Measurements from ENCODE around the gene ZNF507.

ZNF507 gene

DNA sequence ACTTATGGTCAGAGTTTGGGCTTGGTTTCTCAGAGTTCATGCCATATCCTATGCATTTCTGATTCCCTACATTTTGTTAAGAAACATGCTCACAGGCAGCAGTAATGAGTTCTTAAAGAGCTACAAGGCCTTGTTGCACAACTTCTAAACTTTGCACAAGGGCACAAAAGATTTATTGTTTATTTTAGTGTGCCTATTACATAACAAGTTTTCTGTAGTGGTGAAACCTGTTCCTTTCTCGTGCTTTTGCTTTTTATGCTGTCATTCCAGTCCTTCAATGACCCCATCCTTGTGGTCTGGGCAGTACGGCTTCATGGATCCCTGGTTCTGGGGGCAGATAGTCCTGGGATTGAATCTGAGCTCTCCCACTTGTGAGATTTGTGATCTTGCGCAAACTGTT, 17.8 kb downstream of the ZNF507 start:
- in situ Hi-C loops (cut with MboI; ENCODE audit: low pct_unique_long_range_greater_than_20kb, low sequenced_read_pairs, unreplicated experiment), result no loop called here
- TF ChIP-seq, protein P1, sequence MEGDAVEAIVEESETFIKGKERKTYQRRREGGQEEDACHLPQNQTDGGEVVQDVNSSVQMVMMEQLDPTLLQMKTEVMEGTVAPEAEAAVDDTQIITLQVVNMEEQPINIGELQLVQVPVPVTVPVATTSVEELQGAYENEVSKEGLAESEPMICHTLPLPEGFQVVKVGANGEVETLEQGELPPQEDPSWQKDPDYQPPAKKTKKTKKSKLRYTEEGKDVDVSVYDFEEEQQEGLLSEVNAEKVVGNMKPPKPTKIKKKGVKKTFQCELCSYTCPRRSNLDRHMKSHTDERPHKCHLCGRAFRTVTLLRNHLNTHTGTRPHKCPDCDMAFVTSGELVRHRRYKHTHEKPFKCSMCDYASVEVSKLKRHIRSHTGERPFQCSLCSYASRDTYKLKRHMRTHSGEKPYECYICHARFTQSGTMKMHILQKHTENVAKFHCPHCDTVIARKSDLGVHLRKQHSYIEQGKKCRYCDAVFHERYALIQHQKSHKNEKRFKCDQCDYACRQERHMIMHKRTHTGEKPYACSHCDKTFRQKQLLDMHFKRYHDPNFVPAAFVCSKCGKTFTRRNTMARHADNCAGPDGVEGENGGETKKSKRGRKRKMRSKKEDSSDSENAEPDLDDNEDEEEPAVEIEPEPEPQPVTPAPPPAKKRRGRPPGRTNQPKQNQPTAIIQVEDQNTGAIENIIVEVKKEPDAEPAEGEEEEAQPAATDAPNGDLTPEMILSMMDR (IDR thresholded peaks at IDR 0.05; ENCODE audit: extremely low read depth, insufficient read depth, missing control alignments), result no peak
- DNase-seq (ENCODE audit: low spot score), result no peak

DNA sequence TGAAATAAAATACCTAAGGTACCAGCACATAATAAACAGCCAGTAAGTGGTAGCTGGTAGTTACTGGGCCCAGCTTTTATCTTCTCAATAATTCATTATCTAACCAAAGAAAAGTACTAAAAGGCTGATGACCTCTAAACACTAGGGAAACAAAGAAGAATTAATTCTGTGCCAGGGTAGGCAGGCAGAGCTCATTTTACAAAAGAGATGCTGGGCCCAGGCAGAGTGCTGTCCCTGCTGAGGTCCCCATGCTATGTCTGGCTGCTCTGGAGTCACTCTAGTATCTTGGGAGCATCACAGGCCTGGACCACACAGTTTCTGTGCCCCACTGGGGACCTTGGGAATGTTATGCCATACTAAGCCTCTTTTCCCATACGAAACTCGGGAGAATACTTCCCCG, 18.2 kb downstream of the ZNF507 start:
- in situ Hi-C loops (cut with MboI; ENCODE audit: low pct_unique_long_range_greater_than_20kb, low sequenced_read_pairs, unreplicated experiment), result no loop called here
- TF ChIP-seq, protein P1 (IDR thresholded peaks at IDR 0.05; ENCODE audit: extremely low read depth, insufficient read depth, missing control alignments), result no peak
- DNase-seq (ENCODE audit: low spot score), result no peak

DNA sequence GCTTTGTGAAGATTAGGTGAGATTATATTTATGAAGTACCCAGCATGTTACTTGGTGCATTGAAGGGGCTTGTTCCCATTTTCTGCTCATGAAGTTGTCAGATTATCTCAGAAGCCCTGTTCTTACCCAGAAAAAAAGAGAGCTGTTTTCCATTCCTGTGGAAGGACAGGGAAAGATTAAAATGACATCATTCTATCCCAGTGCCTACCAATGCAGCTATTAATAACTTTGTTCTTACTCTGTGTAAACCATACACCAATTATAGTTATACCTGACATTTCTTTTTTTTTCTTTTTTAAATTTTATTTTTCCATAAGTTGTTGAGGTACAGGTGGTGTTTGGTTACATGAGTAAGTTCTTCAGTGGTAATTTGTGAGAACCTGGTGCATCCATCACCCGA, 18.6 kb downstream of the ZNF507 start:
- in situ Hi-C loops (cut with MboI; ENCODE audit: low pct_unique_long_range_greater_than_20kb, low sequenced_read_pairs, unreplicated experiment), result no loop called here
- DNase-seq (ENCODE audit: low spot score), result no peak
- TF ChIP-seq, protein P1 (IDR thresholded peaks at IDR 0.05; ENCODE audit: extremely low read depth, insufficient read depth, missing control alignments), result no peak

DNA sequence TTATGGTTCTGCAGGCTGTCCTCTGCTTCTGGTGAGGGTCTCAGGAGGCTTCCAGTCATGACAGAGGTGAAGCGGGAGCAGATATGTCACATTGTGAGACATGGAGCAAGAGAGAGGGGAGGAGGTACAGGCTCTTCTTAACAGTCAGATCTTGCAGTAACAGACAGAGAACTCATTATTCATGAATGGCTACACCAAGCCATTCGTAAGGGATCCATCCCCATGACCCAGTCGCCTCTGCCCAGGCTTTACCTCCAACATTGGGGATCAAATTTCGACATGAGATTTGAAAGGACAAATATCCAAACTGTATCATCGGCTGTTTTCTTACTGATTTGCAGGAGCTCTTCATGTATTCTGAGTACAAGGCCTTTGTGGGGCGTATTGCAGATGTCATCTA, 21.7 kb downstream of the ZNF507 start:
- DNase-seq (ENCODE audit: low spot score), result no peak
- in situ Hi-C loops (cut with MboI; ENCODE audit: low pct_unique_long_range_greater_than_20kb, low sequenced_read_pairs, unreplicated experiment), result no loop called here
- TF ChIP-seq, protein P1 (IDR thresholded peaks at IDR 0.05; ENCODE audit: extremely low read depth, insufficient read depth, missing control alignments), result no peak

DNA sequence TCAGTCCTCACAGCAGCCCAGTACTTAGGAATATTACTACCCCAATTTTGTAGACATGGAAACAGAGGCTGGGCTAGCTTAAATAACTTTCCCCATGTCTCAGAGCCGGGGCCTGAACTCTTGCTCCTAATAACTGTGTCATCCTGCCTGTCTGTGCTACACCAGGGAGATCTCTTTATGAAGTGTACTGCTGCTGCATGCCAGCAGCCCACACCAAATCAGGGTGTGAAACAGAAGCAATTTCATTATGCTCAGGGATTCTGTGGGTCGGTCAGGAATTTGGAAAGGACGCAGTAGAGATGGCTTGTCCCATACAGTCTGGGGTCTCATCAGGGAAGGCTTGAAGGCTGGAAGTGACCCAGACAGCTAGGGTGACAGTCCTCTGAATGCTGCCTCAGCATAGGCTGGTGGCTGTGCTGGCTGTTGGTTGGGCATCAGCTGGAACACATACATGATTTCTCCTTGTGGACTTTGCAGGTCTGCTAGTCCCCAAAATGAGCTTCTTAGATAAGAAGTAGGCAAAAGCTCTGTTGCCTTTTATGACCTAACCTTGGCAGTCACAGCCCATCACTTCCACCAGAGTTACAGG, 22.6 kb downstream of the ZNF507 start:
- no peak for DNase-seq (ENCODE audit: low spot score)
- in situ Hi-C loops (cut with MboI; ENCODE audit: low pct_unique_long_range_greater_than_20kb, low sequenced_read_pairs, unreplicated experiment), result no loop called here

DNA sequence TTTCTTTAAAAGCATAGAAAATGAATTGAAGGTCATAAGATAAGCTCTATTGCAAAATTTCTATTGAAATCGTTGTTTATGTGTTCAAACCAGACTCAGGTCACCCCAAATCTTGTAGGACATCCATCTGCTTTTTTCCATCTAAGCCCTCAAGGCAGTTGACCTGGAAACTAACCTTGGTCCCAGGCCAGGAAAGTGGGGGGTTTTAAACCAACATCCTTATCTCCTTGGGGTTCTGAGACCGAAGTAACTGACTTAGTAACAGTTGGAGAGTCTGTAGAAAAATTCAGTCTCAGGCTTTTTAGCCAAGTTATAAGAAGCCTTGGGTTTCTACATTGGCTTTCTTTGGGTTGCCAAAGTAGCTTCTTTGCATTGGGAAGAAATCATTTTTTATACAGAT, 23.4 kb downstream of the ZNF507 start:
- TF ChIP-seq, protein P1 (IDR thresholded peaks at IDR 0.05; ENCODE audit: extremely low read depth, insufficient read depth, missing control alignments), result no peak
- DNase-seq (ENCODE audit: low spot score), result no peak
- in situ Hi-C loops (cut with MboI; ENCODE audit: low pct_unique_long_range_greater_than_20kb, low sequenced_read_pairs, unreplicated experiment), result no loop called here

More for the DNA sequence above, 22.6 kb downstream of the ZNF507 start:
- TF ChIP-seq, protein P1 (IDR thresholded peaks at IDR 0.05; ENCODE audit: extremely low read depth, insufficient read depth, missing control alignments), result no peak

All from GM13977 (cell line).